ENCODE data around the gene SETBP1.

SETBP1 gene

DNA sequence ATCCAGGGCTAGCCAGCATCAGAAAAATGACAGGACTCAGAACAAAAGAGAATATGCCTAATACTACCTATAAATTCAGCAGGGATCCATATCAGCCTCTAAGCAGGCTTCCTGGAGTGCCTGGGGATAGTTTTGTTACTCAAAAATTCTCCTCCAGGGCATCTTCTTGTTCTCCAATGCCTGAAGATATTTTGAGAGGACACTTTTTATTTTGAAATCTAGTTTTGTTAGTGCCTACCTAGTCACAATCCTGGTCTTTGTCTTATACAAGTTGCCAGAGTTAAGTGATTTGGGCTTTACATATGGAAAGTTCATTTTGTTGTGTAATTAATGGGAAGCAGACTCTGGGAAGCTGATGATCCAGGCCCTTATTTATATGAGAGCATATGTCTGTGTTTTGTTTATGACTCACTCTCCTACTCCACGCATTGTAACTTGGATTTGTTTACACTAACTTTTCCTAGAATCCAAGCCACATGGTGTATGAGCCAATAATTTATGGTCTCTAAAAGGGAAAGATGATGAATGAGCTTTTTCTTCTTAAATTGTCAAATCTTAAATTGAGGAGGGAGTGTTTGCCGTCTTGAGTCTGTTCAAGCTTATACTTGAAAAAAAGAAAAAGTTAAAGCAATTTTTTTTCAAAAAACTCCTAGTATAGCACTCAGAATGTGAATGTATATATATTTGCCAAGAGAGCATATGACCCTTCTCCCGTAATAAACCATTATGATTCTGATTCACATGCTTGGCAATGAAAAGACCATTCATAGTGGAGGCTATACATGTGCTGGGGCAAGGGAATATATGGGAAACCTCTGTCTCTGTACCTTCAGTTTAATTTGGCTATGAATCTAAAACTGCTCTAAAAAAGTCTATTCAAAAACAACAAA is 370.3 kb downstream of the SETBP1 start:
- Mint-ChIP-seq H3K27me3 (ENCODE audit: low read depth, poor library complexity) (peaks cover 3% of the 10 kb centered on the region), H3K4me3 (no peak overlapping the region), H3K27ac (no peak overlapping the region), H3K4me1 (peaks cover 16% of the 10 kb centered on the region), H3K36me3 (ENCODE audit: low read depth) (peaks cover 62% of the 10 kb centered on the region), H3K9me3 (peaks cover 3% of the 10 kb centered on the region)
- DNase-seq: no peak
- TF ChIP-seq CTCF (IDR thresholded peaks at IDR 0.05): no peak

DNA sequence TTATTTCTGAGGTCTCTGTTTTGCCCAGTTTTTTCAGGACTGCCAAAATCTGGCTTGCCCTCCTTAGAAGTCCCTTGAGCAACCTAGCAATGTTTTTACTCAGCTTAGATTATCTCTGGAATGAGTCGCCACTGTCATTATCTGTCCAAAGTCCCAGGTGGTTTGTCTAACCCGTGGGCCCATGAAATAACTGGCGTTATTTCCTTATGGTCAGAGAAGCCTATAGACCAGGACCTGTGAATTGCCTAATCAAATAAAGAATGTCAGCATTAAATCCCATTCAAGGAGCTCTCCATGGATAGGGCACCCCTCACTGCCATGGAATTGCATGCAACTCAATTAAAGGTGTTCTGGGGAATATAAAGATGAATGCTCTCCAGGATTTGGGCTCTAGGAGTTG is 373.9 kb downstream of the SETBP1 start:
- no peaks in the 10 kb centered on the region for H3K9me3 Mint-ChIP-seq
- H3K4me3 Mint-ChIP-seq: no peak overlapping the region
- TF ChIP-seq CTCF (IDR thresholded peaks at IDR 0.05): no peak
- H3K27ac Mint-ChIP-seq: no peak overlapping the region
- peaks cover 36% of the 10 kb centered on the region for H3K36me3 Mint-ChIP-seq (ENCODE audit: low read depth)
- H3K27me3 Mint-ChIP-seq (ENCODE audit: low read depth, poor library complexity): peaks cover 3% of the 10 kb centered on the region
- no peak for DNase-seq
- H3K4me1 Mint-ChIP-seq: peaks cover 33% of the 10 kb centered on the region

GRCh38 chr18:45055811-45056210 is 375.1 kb downstream of the SETBP1 start:
- H3K9me3 Mint-ChIP-seq: no peaks in the 10 kb centered on the region
- no peak for TF ChIP-seq CTCF (IDR thresholded peaks at IDR 0.05)
- peaks cover 3% of the 10 kb centered on the region for H3K27me3 Mint-ChIP-seq (ENCODE audit: low read depth, poor library complexity)
- H3K4me3 Mint-ChIP-seq: no peak overlapping the region
- H3K36me3 Mint-ChIP-seq (ENCODE audit: low read depth): peaks cover 38% of the 10 kb centered on the region
- peaks cover 30% of the 10 kb centered on the region for H3K4me1 Mint-ChIP-seq
- no peak for DNase-seq
- no peak overlapping the region for H3K27ac Mint-ChIP-seq

GRCh38 chr18:45056926-45057325 is 376.2 kb downstream of the SETBP1 start:
- H3K27ac Mint-ChIP-seq: peak overlapping the region; percentile 78
- no peak for TF ChIP-seq CTCF (IDR thresholded peaks at IDR 0.05)
- H3K4me1 Mint-ChIP-seq: peaks cover 31% of the 10 kb centered on the region
- H3K9me3 Mint-ChIP-seq: no peaks in the 10 kb centered on the region
- DNase-seq: no peak
- H3K4me3 Mint-ChIP-seq: no peak overlapping the region
- peaks cover 3% of the 10 kb centered on the region for H3K27me3 Mint-ChIP-seq (ENCODE audit: low read depth, poor library complexity)
- peaks cover 32% of the 10 kb centered on the region for H3K36me3 Mint-ChIP-seq (ENCODE audit: low read depth)

DNA sequence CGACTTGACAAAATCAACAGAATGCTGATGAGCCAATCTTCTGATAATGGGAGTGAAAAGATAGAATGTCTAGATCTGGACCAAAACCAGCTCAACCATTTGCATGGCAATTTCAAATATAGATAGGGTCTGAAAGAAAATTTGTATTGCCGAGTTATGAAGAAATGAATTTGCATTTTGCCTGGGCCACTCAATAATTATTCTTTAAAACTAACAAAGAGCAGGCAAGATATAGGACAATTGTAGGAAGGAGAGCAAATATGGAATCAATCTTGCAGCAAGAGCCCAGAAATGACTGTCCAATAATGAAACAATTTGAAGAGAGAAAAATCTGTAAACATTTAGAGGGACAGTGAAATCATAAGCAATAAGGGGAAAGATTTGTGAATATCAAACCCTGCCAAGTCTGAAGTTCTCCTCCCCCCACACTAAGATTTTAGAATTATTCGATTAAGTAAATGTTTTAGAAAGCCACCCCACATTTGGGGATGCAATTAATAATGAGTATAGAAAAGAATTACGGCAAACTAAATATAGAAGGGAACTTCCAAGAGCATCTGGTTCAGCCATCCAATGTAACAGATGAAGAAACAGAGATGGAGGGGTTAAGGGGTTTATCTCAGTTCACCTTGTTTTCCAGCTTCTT is 377.4 kb downstream of the SETBP1 start:
- Mint-ChIP-seq H3K4me1 (peaks cover 42% of the 10 kb centered on the region), H3K27ac (no peak overlapping the region), H3K27me3 (ENCODE audit: low read depth, poor library complexity) (peaks cover 3% of the 10 kb centered on the region), H3K9me3 (peaks cover 4% of the 10 kb centered on the region), H3K4me3 (no peak overlapping the region), H3K36me3 (ENCODE audit: low read depth) (peaks cover 34% of the 10 kb centered on the region)
- DNase-seq: no peak
- no peak for TF ChIP-seq CTCF (IDR thresholded peaks at IDR 0.05)

All from nephron progenitor cell (in vitro differentiated cells).